ENCODE results near the gene TMPRSS11B. TPM values are rescaled to one million over a fixed set of nuclear protein-coding genes. Genes with fewer than 3 reads are reported as not detected.

The TMPRSS11B gene
- total and polyA plus RNA-seq, 2 of the 13 experiments (the other 11 are each of a cell fraction or from before 2014, with no cell fraction given), result not detected

- H3K9me3 ChIP-seq (ENCODE audit: low read length), result no peaks in the 10 kb centered on the region
- H3K4me1 ChIP-seq (ENCODE audit: insufficient read depth, low read length), result no peaks in the 10 kb centered on the region
- 2% methylated on average over 2 of the region's 2 CpGs for WGBS (ENCODE audit: low lambda C conversion rate)
- H3K27ac ChIP-seq (ENCODE audit: extremely low read length, insufficient read depth, low read length), result no peak overlapping the region
- no peaks in the 10 kb centered on the region for H3K27me3 ChIP-seq (ENCODE audit: control insufficient read depth in 1 of 2, insufficient read depth in 2 of 2, low read length in 2 of 2)
- TF ChIP-seq, protein P1, sequence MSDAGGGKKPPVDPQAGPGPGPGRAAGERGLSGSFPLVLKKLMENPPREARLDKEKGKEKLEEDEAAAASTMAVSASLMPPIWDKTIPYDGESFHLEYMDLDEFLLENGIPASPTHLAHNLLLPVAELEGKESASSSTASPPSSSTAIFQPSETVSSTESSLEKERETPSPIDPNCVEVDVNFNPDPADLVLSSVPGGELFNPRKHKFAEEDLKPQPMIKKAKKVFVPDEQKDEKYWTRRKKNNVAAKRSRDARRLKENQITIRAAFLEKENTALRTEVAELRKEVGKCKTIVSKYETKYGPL (CRISPR knock-in tag; IDR thresholded peaks at IDR 0.05), result no peak
- TF ChIP-seq ZNF775 (CRISPR knock-in tag; IDR thresholded peaks at IDR 0.05; ENCODE audit: borderline replicate concordance), result no peak
- no peak for TF ChIP-seq ZNF180 (CRISPR knock-in tag; IDR thresholded peaks at IDR 0.05; ENCODE audit: borderline replicate concordance, low read depth)
- no peak for TF ChIP-seq CHD4 (IDR thresholded peaks at IDR 0.05; ENCODE audit: borderline replicate concordance, low read length)
- no peak for TF ChIP-seq SIX1 (CRISPR knock-in tag; IDR thresholded peaks at IDR 0.05; ENCODE audit: borderline replicate concordance)
- no peak for TF ChIP-seq NPAS2 (CRISPR knock-in tag; IDR thresholded peaks at IDR 0.05; ENCODE audit: borderline replicate concordance)
- no peak for TF ChIP-seq HMGXB3 (CRISPR knock-in tag; IDR thresholded peaks at IDR 0.05; ENCODE audit: borderline replicate concordance)
- no peak for TF ChIP-seq ZNF292 (CRISPR knock-in tag; IDR thresholded peaks at IDR 0.05; ENCODE audit: borderline replicate concordance, low read depth)
- TF ChIP-seq PAXIP1 (CRISPR knock-in tag; conservative IDR thresholded peaks at IDR 0.05), result no peak
- no peak for TF ChIP-seq GATAD2A (CRISPR knock-in tag; IDR thresholded peaks at IDR 0.05)
- TF ChIP-seq HDAC1 (CRISPR knock-in tag; IDR thresholded peaks at IDR 0.05), result no peak
- no peak overlapping the region for H3K9ac ChIP-seq (ENCODE audit: insufficient read depth, low read depth, low read length)
- no peak overlapping the region for H3K4me2 ChIP-seq (ENCODE audit: low read depth, low read length)
- FAIRE-seq (no peak), ATAC-seq (no peak), DNase-seq (ENCODE audit: low spot score) (no peak)
- H4K20me1 ChIP-seq (ENCODE audit: insufficient read depth, low read length), result no peaks in the 10 kb centered on the region
- no peak overlapping the region for H2AFZ ChIP-seq (ENCODE audit: low read length)
- POLR2A ChIA-PET, result no interaction called here
- H3K36me3 ChIP-seq (replicated peaks in 1 of 2; ENCODE audit: control insufficient read depth in 1 of 2, insufficient read depth in 2 of 2, low read length in 2 of 2), result no peaks in the 10 kb centered on the region
- intact Hi-C loops (cut with micrococcal nuclease; ENCODE audit: unreplicated experiment), result no loop called here
- no peak overlapping the region for H3K4me3 ChIP-seq (replicated peaks in 1 of 3; ENCODE audit: insufficient read depth in 1 of 3, low read depth in 2 of 3, low read length in 3 of 3)
- BruUV-seq (replicated peaks), result no TSS peak
- CTCF ChIA-PET (ENCODE audit: low intra/inter-chr PET ratio, low total read pairs), result no interaction called here
- in situ Hi-C loops (cut with HindIII; ENCODE audit: extremely low pct_ligation_motif_present, low pct_unique_long_range_greater_than_20kb), result no loop called here
- no peaks in the 10 kb centered on the region for H3K79me2 ChIP-seq (ENCODE audit: insufficient read depth, low read length)
These were observed 58.3 kb downstream of the TMPRSS11B start for GRCh38 chr4:68187145-68187544.
